Measurements from ENCODE around the gene WDFY3.

WDFY3 gene

GRCh38 chr4:84767168-84767567 is 199.3 kb downstream of the WDFY3 start:
- TF ChIP-seq ZFP3 (CRISPR knock-in tag; IDR thresholded peaks at IDR 0.05) (no peak), CREB5 (CRISPR knock-in tag; IDR thresholded peaks at IDR 0.05; ENCODE audit: low read depth) (no peak), BACH2 (CRISPR knock-in tag; IDR thresholded peaks at IDR 0.05; ENCODE audit: borderline replicate concordance) (no peak)
- ATAC-seq, result no peak

GRCh38 chr4:84753321-84753972 is 213.0 kb downstream of the WDFY3 start:
- TF ChIP-seq SNAI2 (CRISPR knock-in tag; IDR thresholded peaks at IDR 0.05), result no peak
- TF ChIP-seq ISL1 (CRISPR knock-in tag; IDR thresholded peaks at IDR 0.05), result no peak
- no peak for TF ChIP-seq ZFP30 (CRISPR knock-in tag; IDR thresholded peaks at IDR 0.05)
- TF ChIP-seq TOX (CRISPR knock-in tag; IDR thresholded peaks at IDR 0.05; ENCODE audit: borderline replicate concordance), result no peak
- no peak for TF ChIP-seq ZC3H10 (CRISPR knock-in tag; IDR thresholded peaks at IDR 0.05)
- TF ChIP-seq BACH2 (CRISPR knock-in tag; IDR thresholded peaks at IDR 0.05; ENCODE audit: borderline replicate concordance), result no peak
- no peak for TF ChIP-seq ZFP3 (CRISPR knock-in tag; IDR thresholded peaks at IDR 0.05)
- TF ChIP-seq CREB5 (CRISPR knock-in tag; IDR thresholded peaks at IDR 0.05; ENCODE audit: low read depth), result no peak
- no peak for TF ChIP-seq ZNF565 (CRISPR knock-in tag; conservative IDR thresholded peaks at IDR 0.05; ENCODE audit: low read depth)
- no peak for ATAC-seq

GRCh38 chr4:84751707-84752106 is 214.8 kb downstream of the WDFY3 start:
- ATAC-seq, result no peak
- TF ChIP-seq PPARA (CRISPR knock-in tag; IDR thresholded peaks at IDR 0.05; ENCODE audit: borderline replicate concordance), result no peak
- no peak for TF ChIP-seq TCF4 (CRISPR knock-in tag; IDR thresholded peaks at IDR 0.05; ENCODE audit: borderline replicate concordance)
- TF ChIP-seq TSHZ2 (CRISPR knock-in tag; IDR thresholded peaks at IDR 0.05), result no peak
- TF ChIP-seq, protein P1, sequence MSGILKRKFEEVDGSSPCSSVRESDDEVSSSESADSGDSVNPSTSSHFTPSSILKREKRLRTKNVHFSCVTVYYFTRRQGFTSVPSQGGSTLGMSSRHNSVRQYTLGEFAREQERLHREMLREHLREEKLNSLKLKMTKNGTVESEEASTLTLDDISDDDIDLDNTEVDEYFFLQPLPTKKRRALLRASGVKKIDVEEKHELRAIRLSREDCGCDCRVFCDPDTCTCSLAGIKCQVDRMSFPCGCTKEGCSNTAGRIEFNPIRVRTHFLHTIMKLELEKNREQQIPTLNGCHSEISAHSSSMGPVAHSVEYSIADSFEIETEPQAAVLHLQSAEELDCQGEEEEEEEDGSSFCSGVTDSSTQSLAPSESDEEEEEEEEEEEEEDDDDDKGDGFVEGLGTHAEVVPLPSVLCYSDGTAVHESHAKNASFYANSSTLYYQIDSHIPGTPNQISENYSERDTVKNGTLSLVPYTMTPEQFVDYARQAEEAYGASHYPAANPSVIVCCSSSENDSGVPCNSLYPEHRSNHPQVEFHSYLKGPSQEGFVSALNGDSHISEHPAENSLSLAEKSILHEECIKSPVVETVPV (CRISPR knock-in tag; IDR thresholded peaks at IDR 0.05), result no peak
- TF ChIP-seq ZNF8 (CRISPR knock-in tag; IDR thresholded peaks at IDR 0.05), result no peak
- no peak for TF ChIP-seq RARB (CRISPR knock-in tag; IDR thresholded peaks at IDR 0.05)
- TF ChIP-seq POU6F1 (CRISPR knock-in tag; IDR thresholded peaks at IDR 0.05; ENCODE audit: borderline replicate concordance, low read depth), result no peak
- TF ChIP-seq ZNF70 (CRISPR knock-in tag; IDR thresholded peaks at IDR 0.05), result no peak
- TF ChIP-seq ISL1 (CRISPR knock-in tag; IDR thresholded peaks at IDR 0.05), result no peak
- TF ChIP-seq ARNTL (CRISPR knock-in tag; IDR thresholded peaks at IDR 0.05; ENCODE audit: borderline replicate concordance, low read depth), result no peak
- TF ChIP-seq ZFP3 (CRISPR knock-in tag; IDR thresholded peaks at IDR 0.05), result no peak
- TF ChIP-seq GLIS3 (CRISPR knock-in tag; IDR thresholded peaks at IDR 0.05), result no peak
- TF ChIP-seq ESRRG (CRISPR knock-in tag; IDR thresholded peaks at IDR 0.05), result no peak
- no peak for TF ChIP-seq SNAI2 (CRISPR knock-in tag; IDR thresholded peaks at IDR 0.05)
- no peak for TF ChIP-seq BACH2 (CRISPR knock-in tag; IDR thresholded peaks at IDR 0.05; ENCODE audit: borderline replicate concordance)
- TF ChIP-seq, protein P2, sequence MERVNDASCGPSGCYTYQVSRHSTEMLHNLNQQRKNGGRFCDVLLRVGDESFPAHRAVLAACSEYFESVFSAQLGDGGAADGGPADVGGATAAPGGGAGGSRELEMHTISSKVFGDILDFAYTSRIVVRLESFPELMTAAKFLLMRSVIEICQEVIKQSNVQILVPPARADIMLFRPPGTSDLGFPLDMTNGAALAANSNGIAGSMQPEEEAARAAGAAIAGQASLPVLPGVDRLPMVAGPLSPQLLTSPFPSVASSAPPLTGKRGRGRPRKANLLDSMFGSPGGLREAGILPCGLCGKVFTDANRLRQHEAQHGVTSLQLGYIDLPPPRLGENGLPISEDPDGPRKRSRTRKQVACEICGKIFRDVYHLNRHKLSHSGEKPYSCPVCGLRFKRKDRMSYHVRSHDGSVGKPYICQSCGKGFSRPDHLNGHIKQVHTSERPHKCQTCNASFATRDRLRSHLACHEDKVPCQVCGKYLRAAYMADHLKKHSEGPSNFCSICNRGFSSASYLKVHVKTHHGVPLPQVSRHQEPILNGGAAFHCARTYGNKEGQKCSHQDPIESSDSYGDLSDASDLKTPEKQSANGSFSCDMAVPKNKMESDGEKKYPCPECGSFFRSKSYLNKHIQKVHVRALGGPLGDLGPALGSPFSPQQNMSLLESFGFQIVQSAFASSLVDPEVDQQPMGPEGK (CRISPR knock-in tag; IDR thresholded peaks at IDR 0.05; ENCODE audit: borderline replicate concordance), result no peak

Measured in SK-N-SH treated with all-trans-retinoic acid at 6 μM for 48 hours (cell line).